ENCODE results near the gene PIEZO2. TPM values are rescaled to one million over a fixed set of nuclear protein-coding genes. Genes with fewer than 3 reads are reported as not detected.

The PIEZO2 gene
- total RNA-seq, 1 donor from 2014 or later: 0.30 TPM

- DNase-seq (ENCODE audit: low read depth): no peak
Observed at GRCh38 chr18:10791169-10791831, 358.1 kb downstream of the PIEZO2 start.

DNA sequence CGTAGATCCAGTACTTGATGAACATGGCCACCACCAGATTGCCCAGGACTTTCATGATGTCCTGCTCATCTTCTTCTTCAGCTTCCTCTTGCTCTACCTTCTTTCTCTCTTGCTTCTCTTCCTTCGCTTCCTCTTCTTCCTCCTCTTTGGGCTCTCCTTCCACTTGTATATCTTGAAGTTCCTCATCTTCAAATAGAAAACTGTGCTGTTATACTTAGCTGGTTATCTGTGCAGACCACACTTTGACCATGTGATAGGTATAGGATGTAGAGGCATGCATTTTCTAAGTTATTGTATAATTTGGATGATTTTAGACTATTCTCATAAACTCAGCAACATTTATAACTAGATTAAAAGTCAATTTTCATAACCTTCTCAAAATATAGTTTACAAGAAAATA, 360.2 kb downstream of the PIEZO2 start:
- no peak for DNase-seq (ENCODE audit: low read depth)

DNA sequence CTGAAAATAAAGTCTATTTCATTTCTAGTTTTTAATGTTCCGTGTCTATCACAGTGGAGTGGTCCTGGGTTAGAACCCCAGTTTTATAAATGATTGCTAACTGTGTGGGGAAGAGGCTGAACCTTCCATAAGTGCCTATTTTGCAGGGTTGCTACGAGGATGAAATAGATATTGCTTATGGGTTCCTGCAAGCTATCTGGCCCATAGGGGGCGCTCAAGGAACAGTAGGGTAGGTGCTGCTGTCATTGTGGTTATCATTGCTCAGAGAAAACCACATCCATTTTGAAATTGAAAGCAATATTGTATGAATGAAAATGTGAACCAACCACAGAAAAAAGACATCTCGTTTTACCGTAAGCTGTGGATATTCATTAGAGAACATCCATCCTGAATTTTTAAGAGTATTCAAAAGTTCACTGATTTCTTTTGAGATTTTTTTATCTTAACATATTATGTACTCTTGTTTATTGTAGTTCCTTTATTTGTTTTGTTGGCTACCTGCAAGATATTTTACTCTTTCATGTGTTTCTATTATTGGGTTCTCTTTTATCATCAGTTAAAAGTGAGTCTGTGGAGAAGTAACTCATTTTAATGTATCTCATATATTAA, 362.0 kb downstream of the PIEZO2 start:
- DNase-seq (ENCODE audit: low read depth): peak; percentile 63

- DNase-seq (ENCODE audit: low read depth): no peak
Observed at GRCh38 chr18:10785798-10786197, 363.6 kb downstream of the PIEZO2 start.

GRCh38 chr18:10784596-10785202, 364.7 kb downstream of the PIEZO2 start:
- no peak for DNase-seq (ENCODE audit: low read depth)

- DNase-seq (ENCODE audit: low read depth): no peak
Observed at GRCh38 chr18:10783941-10784340, 365.4 kb downstream of the PIEZO2 start.

- no peak for DNase-seq (ENCODE audit: low read depth)
Observed at GRCh38 chr18:10776493-10776892, 372.9 kb downstream of the PIEZO2 start.

- no peak for DNase-seq (ENCODE audit: low read depth)
Observed at GRCh38 chr18:10775026-10775425, 374.3 kb downstream of the PIEZO2 start.

DNA sequence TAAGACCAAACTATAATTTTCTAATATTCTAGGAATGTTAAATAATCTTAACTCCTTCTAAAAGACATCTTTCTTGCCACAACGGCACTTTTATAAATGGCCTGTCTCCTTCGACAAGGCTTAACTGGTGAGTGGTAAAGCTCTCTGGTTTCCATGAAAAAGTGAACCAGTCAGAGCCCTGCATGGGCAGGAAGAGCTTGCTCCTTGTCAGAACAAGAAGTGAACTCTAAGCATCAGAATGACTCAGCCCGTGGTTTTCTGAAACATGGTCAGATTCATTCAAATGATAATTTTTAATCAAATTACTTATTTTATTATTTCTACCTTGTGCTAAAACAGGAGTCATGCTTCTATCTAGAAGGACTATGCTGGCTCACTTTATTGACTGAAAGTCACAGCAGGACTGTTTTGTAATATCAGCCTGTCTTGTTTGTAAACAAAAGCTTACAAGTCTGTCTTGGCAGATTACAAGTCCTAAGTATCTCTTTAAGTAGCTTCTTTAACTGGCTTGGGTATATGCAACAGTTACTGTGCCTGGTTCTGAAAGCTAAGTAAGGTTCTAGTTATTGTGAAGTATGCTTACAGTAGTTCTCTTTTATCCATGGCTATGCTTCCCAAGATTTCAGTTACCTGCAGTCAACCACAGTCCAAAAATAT, 378.2 kb downstream of the PIEZO2 start:
- peak; percentile 5 for DNase-seq (ENCODE audit: low read depth)

- DNase-seq (ENCODE audit: low read depth): no peak
Observed at GRCh38 chr18:10770264-10770663, 379.1 kb downstream of the PIEZO2 start.

DNA sequence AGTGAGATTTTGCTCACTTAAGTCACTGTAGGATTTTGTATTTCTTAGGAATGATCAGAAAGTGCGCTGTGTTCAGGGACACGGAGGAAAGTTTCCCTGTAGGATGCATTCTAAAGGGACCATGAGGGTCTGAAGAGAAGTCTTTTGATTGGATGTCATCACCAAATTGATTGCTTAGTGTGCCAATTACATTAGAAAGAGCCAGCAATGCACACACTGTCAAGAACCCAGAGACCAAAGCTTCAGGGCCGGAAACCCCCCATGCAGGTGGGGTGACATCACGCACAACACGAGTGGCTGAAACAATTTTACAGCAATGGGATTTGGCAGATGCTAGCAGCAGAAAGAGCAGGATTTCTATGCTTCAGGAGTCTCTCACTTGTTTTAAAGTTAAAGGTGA, 381.1 kb downstream of the PIEZO2 start:
- no peak for DNase-seq (ENCODE audit: low read depth)

GRCh38 chr18:10767658-10768057, 381.7 kb downstream of the PIEZO2 start:
- DNase-seq (ENCODE audit: low read depth): no peak

DNA sequence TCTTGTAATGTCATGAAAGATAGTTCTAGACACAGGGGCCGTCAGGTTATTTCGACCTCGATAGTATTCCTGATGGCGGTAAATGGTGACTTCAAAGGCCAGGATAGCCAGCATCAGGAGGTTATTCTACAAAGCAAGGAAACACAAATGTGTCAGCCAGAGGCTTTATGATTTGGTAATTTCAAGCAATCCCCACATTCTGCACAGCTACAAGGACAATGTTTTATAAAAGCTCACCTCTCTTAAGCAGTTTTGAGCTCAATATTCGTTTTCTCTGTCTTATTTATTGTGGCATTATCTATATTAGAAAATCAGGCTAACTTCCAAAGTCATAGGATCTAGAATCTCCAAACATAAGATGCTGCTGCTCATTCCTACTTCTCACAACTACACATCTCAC, 388.4 kb downstream of the PIEZO2 start:
- DNase-seq (ENCODE audit: low read depth): no peak

DNA sequence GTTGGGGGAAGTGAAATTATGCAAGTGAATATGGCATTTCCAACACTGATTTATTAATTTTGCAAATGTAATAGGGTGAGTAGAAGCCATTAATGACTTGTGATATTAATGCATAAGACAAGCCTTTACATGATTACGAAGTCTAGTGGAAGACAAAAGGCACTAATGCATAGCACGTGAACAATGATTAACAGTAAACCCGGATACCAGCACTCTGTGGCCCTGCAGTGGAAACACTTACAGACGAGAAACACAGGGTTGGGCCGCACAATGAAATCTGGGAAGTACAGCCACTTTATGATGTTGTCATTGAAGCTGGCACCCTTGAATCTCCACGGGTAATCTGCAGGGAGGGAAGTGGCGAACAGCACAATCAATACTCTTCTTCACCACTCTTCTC, 390.1 kb downstream of the PIEZO2 start:
- no peak for DNase-seq (ENCODE audit: low read depth)

DNA sequence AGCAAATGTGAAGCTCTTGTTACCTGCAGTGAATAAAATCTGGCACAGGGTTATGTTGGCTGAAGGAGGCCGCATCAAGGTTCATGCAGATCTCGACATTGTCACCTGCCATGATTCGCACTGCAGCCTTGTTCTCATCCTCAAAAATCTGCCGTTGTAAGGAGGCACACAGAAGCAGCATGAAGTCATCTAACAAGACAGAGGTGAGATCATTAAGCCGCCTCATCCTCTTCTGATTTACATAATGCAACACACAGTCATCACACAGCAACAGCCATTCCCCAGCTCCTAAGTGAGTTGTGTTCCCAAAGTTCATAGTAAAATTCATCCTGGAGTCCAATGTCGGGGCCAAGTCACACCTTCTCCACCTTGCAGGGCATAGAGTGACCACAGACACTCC, 391.4 kb downstream of the PIEZO2 start:
- no peak for DNase-seq (ENCODE audit: low read depth)

DNA sequence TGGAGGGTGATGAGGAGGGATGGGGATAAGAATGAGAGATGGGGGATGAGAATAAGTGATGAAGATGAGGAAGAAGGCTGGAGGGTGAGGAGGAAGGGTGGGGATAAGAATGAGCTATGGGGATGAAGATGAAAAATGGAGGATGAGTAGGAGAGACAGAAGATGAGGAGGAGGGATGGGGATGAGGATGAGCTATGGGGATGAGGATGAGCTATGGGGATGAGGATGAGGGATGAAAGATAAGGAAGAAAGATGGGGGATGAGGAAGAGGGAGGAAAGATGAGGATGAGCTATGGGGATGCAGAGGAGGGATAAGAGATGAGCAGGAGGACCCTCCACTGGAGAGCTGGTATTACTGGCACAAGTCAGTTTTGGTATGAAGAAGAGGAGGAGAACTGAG, 392.0 kb downstream of the PIEZO2 start:
- no peak for DNase-seq (ENCODE audit: low read depth)

DNA sequence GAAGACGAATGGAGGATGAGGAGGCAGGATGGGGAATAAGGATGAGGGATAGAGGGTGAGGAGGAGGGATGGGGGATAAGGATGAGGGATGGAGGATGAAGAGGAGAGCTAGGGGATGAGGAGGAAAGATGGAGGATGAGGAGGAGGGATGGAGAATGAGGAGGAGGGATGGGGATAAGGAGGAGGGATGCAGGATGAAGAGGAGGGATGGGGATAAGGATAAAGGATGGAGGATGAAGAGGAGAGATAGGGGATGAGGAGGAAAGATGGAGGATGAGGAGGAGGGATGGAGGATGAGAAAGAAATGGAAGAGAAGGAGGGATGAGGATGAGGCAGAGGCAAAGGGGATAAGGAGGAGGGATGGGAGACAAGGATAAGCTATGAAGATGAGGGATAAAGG, 393.5 kb downstream of the PIEZO2 start:
- DNase-seq (ENCODE audit: low read depth): no peak

GRCh38 chr18:10754128-10754527, 395.2 kb downstream of the PIEZO2 start:
- no peak for DNase-seq (ENCODE audit: low read depth)

- DNase-seq (ENCODE audit: low read depth): no peak
Observed at GRCh38 chr18:10752382-10752781, 397.0 kb downstream of the PIEZO2 start.

DNA sequence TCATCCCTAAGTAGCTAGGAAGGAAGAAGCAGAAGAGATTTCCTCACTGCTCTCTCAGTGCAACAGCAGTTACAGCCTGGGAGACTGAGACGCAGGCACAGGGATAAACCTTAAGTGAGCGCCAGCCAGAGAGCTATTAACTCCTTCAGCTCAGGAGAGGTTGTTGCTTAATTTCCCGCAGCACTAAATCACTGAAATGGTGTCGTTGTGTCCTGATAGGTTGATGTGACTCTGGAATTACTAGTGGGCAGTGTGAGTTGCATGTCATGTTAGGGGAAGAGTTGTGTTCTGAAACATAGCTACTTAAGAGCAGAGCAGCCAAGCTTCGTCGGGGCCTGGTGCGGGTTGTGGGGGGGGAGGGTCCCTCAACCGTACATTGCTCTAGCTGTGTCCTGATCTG, 397.7 kb downstream of the PIEZO2 start:
- DNase-seq (ENCODE audit: low read depth): no peak

- no peak for DNase-seq (ENCODE audit: low read depth)
Observed at GRCh38 chr18:10750191-10751035, 399.0 kb downstream of the PIEZO2 start.

DNA sequence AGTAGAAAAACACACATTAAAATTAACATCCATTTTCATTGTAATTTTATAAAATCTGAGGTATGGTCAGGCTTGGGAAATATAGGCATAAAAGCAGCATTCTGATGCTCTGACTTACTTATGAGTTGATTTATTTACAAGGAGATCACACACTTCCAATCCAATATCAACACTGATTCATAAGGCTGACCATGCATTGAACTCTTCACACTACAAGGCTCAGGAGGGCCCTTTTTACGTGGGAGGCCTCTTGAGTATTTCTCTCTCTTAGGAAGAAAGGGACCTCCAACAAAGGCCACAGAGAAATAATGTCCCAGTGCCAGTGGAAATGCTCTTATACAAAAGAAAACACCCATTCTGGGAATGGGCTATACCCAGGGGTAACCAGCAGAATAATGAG, 400.7 kb downstream of the PIEZO2 start:
- DNase-seq (ENCODE audit: low read depth): no peak

All from renal cortical epithelial cell (primary cell).